ENCODE data around the gene SP6.

DNA sequence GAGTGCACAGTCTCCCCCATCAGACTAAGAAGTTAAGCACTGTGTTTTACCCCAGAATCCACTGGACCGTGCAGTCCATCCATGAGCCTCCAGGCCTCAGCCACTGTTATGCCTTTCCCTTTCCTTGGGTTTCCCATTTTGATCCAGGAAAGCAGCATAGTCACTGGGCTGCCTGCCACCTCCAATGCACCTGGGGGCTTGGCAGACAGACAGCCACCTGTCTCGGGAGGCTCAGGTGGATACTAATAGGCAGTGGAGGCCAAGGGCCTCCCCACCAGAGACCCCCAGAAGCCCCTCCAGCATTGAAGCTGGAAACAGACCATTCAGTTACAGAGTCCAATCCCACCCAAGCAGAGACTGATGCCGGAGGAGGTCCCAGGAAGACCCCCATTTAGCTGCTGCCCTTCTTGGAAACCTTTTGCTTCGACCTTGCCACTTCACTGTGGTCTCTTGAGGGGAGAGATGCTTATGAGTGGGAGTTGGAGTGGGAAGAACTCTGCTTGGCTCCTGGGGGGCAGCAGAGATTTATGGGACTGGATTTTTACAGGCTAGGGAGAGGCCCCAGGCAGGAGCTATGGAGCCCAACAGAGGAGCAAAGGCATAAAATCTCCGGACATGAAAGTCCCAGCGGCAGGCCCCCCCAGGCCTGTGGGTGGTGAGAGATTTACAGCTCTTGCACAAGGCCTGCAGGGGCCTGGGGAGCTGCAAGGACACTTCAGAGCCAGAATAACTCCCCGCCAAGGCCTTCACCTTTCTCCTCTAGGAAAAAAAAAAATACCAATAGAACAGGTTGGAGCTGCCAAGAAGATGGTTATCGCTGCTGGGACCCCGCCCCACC, 32.8 kb upstream of the SP6 start:
- TF ChIP-seq, protein P1, sequence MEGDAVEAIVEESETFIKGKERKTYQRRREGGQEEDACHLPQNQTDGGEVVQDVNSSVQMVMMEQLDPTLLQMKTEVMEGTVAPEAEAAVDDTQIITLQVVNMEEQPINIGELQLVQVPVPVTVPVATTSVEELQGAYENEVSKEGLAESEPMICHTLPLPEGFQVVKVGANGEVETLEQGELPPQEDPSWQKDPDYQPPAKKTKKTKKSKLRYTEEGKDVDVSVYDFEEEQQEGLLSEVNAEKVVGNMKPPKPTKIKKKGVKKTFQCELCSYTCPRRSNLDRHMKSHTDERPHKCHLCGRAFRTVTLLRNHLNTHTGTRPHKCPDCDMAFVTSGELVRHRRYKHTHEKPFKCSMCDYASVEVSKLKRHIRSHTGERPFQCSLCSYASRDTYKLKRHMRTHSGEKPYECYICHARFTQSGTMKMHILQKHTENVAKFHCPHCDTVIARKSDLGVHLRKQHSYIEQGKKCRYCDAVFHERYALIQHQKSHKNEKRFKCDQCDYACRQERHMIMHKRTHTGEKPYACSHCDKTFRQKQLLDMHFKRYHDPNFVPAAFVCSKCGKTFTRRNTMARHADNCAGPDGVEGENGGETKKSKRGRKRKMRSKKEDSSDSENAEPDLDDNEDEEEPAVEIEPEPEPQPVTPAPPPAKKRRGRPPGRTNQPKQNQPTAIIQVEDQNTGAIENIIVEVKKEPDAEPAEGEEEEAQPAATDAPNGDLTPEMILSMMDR (IDR thresholded peaks at IDR 0.05) = no peak
- TF ChIP-seq POLR2A (IDR thresholded peaks at IDR 0.05) (no peak), POLR2AphosphoS5 (IDR thresholded peaks at IDR 0.05; ENCODE audit: insufficient read depth in 1 of 2, low read depth in 1 of 2) (no peak)
